ENCODE results near the gene RAB40C. TPM values are rescaled to one million over a fixed set of nuclear protein-coding genes. Genes with fewer than 3 reads are reported as not detected.

Gene RAB40C
- total RNA-seq, 2 donors from 2014 or later, result 15.0 to 15.3 TPM

GRCh38 chr16:645852-646678 lies 56.2 kb downstream of the RAB40C start:
- H3K4me1 Mint-ChIP-seq (ENCODE audit: low read depth), result peaks cover 22% of the 10 kb centered on the region
- no peak overlapping the region for H3K4me3 Mint-ChIP-seq
- no peaks in the 10 kb centered on the region for H3K27me3 Mint-ChIP-seq (ENCODE audit: low read depth)
- no peaks in the 10 kb centered on the region for H3K36me3 Mint-ChIP-seq (ENCODE audit: insufficient read depth in 2 of 2)
- DNase-seq (no peak), ATAC-seq (replicated peaks in 1 of 2) (no peak)
- no peaks in the 10 kb centered on the region for H3K9me3 Mint-ChIP-seq
- no peak overlapping the region for H3K27ac Mint-ChIP-seq

GRCh38 chr16:646679-647172 lies 56.9 kb downstream of the RAB40C start:
- Mint-ChIP-seq H3K9me3 (no peaks in the 10 kb centered on the region), H3K27me3 (ENCODE audit: low read depth) (no peaks in the 10 kb centered on the region), H3K36me3 (ENCODE audit: insufficient read depth in 2 of 2) (no peaks in the 10 kb centered on the region), H3K27ac (no peak overlapping the region), H3K4me3 (no peak overlapping the region), H3K4me1 (ENCODE audit: low read depth) (peaks cover 22% of the 10 kb centered on the region)
- no peak for ATAC-seq (replicated peaks in 1 of 2)
- no peak for DNase-seq

GRCh38 chr16:647173-647902 lies 57.5 kb downstream of the RAB40C start:
- Mint-ChIP-seq H3K4me1 (ENCODE audit: low read depth) (peaks cover 22% of the 10 kb centered on the region), H3K27me3 (ENCODE audit: low read depth) (no peaks in the 10 kb centered on the region), H3K27ac (no peak overlapping the region), H3K4me3 (no peak overlapping the region), H3K36me3 (ENCODE audit: insufficient read depth in 2 of 2) (no peaks in the 10 kb centered on the region), H3K9me3 (no peaks in the 10 kb centered on the region)
- DNase-seq (no peak), ATAC-seq (replicated peaks in 1 of 2) (no peak)

GRCh38 chr16:648071-648780 lies 58.4 kb downstream of the RAB40C start:
- H3K4me1 Mint-ChIP-seq (ENCODE audit: low read depth), result peaks cover 17% of the 10 kb centered on the region
- peak; percentile 55 to 61 for DNase-seq
- H3K9me3 Mint-ChIP-seq, result no peaks in the 10 kb centered on the region
- no peaks in the 10 kb centered on the region for H3K27me3 Mint-ChIP-seq (ENCODE audit: low read depth)
- no peak overlapping the region for H3K27ac Mint-ChIP-seq
- H3K4me3 Mint-ChIP-seq, result peak overlapping the region; percentile 82 to 88
- H3K36me3 Mint-ChIP-seq (ENCODE audit: insufficient read depth in 2 of 2), result no peaks in the 10 kb centered on the region
- peak in 1 of 2 donors; percentile 24 for ATAC-seq (replicated peaks in 1 of 2)

- ATAC-seq (replicated peaks in 1 of 2) (peak; percentile 95 to 96), DNase-seq (peak; percentile 92 to 96)
- H3K36me3 Mint-ChIP-seq (ENCODE audit: insufficient read depth in 2 of 2), result no peaks in the 10 kb centered on the region
- peak within 1 kb of the TSS; percentile 84 to 88 for H3K4me3 Mint-ChIP-seq
- no peak within 1 kb of the TSS for H3K27ac Mint-ChIP-seq
- no peaks in the 10 kb centered on the region for H3K27me3 Mint-ChIP-seq (ENCODE audit: low read depth)
- H3K4me1 Mint-ChIP-seq (ENCODE audit: low read depth), result peaks cover 10% of the 10 kb centered on the region
- H3K9me3 Mint-ChIP-seq, result no peaks in the 10 kb centered on the region
Measured at GRCh38 chr16:648781-649589, 59.1 kb downstream of the RAB40C start, which contains the start of gene WDR90. TSS of gene WDR90 (plus strand) at chr16:649365. CDS start at chr16:649417, 52 bp downstream.

DNA sequence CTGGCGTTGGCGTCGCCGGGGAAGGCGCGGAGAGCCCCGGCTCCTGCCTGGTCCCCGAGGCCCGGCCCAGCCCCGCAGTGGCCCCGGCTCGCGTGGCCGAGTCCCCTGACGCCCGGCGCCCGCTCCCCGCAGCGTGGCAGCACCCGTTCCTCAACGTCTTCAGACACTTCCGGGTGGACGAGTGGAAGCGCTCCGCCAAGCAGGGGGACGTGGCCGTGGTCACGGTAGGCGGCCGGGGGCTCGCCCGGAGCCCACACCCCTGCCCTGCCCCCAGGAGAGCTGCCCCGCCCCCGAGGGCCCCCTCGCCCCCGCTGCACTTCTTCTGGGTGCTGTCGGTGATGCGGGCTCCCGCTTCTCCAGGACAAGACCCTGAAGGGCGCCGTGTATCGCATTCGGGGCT lies 59.8 kb downstream of the RAB40C start:
- H3K9me3 Mint-ChIP-seq, result no peaks in the 10 kb centered on the region
- no peaks in the 10 kb centered on the region for H3K27me3 Mint-ChIP-seq (ENCODE audit: low read depth)
- DNase-seq, result peak in 1 of 2 donors; percentile 25
- H3K4me1 Mint-ChIP-seq (ENCODE audit: low read depth), result peaks cover 6% of the 10 kb centered on the region
- H3K4me3 Mint-ChIP-seq, result peak overlapping the region; percentile 78 to 84
- no peaks in the 10 kb centered on the region for H3K36me3 Mint-ChIP-seq (ENCODE audit: insufficient read depth in 2 of 2)
- peak; percentile 26 for ATAC-seq (replicated peaks in 1 of 2)
- no peak overlapping the region for H3K27ac Mint-ChIP-seq

DNA sequence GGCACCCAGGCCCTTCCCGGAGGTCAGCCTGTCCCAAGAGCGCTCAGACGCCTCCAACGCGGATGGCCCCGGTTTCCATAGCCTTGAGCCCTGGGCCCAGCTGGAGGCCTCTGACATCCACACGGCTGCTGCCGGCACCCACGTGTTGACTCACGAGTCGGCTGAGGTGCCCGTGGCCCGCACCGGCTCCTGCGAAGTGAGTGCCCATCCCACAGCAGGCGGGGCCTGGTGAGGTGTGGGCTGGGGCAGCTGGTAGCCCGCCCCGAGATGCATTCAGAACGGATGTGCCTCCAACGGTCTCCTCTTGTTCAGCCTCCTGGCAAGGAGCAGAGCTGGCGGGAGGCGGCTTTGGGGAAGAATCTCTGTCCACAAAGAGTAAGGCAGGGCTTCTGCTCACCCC lies 62.0 kb downstream of the RAB40C start:
- Mint-ChIP-seq H3K36me3 (ENCODE audit: insufficient read depth in 2 of 2) (no peaks in the 10 kb centered on the region), H3K4me1 (ENCODE audit: low read depth) (peaks cover 6% of the 10 kb centered on the region), H3K27ac (no peak overlapping the region), H3K9me3 (no peaks in the 10 kb centered on the region), H3K4me3 (no peak overlapping the region), H3K27me3 (ENCODE audit: low read depth) (no peaks in the 10 kb centered on the region)
- ATAC-seq (replicated peaks in 1 of 2) (no peak), DNase-seq (no peak)

DNA sequence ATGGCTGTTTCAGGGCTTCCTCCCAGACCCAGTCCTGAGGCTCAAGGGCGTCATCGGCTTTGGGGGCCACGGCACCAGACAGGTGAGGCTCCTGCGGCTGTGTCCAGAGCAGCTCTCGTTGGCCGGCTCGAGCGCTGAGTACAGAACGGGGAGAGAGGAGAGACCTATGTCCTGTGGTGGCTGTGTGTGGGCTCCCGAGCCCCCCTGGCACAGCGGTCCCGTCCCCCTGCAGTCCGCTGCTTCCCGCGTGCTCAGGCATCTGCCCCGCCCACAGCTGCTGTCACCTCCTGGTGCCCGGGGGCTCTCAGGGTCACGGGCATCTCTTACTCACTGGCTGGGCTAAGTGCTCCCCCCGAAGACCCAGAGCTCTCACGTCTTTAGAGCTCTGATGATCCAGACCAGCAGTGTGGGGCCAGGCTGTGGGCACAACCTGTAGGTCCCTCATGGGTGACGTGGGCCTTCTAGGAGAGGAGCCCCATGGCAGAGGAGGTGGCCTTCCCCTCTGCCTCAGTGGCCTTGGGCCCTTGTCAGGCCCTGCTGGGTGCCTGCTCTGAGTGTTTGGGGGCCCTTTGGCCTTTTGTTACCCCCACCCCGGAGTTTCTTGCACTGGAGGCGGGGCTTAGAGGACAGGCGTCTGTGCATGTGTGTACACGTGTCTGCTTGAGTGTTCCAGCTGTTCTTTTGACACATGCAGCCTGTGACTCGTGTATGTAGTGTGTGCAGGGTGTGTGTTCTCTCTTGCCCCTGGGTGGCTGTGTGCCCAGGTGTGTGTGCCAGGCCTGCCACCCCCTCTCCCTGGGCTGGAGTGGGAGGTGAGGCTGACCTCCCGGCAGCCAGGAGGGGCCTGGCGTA lies 62.8 kb downstream of the RAB40C start:
- Mint-ChIP-seq H3K9me3 (no peaks in the 10 kb centered on the region), H3K27me3 (ENCODE audit: low read depth) (no peaks in the 10 kb centered on the region), H3K4me3 (no peak overlapping the region), H3K36me3 (ENCODE audit: insufficient read depth in 2 of 2) (no peaks in the 10 kb centered on the region), H3K27ac (no peak overlapping the region), H3K4me1 (ENCODE audit: low read depth) (peaks cover 6% of the 10 kb centered on the region)
- no peak for DNase-seq
- ATAC-seq (replicated peaks in 1 of 2), result no peak

- Mint-ChIP-seq H3K4me3 (no peak overlapping the region), H3K27ac (no peak overlapping the region), H3K27me3 (ENCODE audit: low read depth) (no peaks in the 10 kb centered on the region), H3K4me1 (ENCODE audit: low read depth) (no peaks in the 10 kb centered on the region), H3K36me3 (ENCODE audit: insufficient read depth in 2 of 2) (no peaks in the 10 kb centered on the region), H3K9me3 (no peaks in the 10 kb centered on the region)
- no peak for ATAC-seq (replicated peaks in 1 of 2)
- DNase-seq, result no peak
Measured at GRCh38 chr16:654034-654433, 64.2 kb downstream of the RAB40C start.

GRCh38 chr16:657487-657886 lies 67.6 kb downstream of the RAB40C start:
- Mint-ChIP-seq H3K36me3 (ENCODE audit: insufficient read depth in 2 of 2) (no peaks in the 10 kb centered on the region), H3K4me1 (ENCODE audit: low read depth) (peaks cover 5% of the 10 kb centered on the region), H3K27me3 (ENCODE audit: low read depth) (no peaks in the 10 kb centered on the region), H3K27ac (no peak overlapping the region), H3K4me3 (no peak overlapping the region), H3K9me3 (no peaks in the 10 kb centered on the region)
- no peak for ATAC-seq (replicated peaks in 1 of 2)
- DNase-seq, result no peak

- ATAC-seq (replicated peaks in 1 of 2), result no peak
- H3K27me3 Mint-ChIP-seq (ENCODE audit: low read depth), result no peaks in the 10 kb centered on the region
- no peak overlapping the region for H3K27ac Mint-ChIP-seq
- no peaks in the 10 kb centered on the region for H3K9me3 Mint-ChIP-seq
- H3K4me1 Mint-ChIP-seq (ENCODE audit: low read depth), result peaks cover 5% of the 10 kb centered on the region
- no peak for DNase-seq
- no peak overlapping the region for H3K4me3 Mint-ChIP-seq
- H3K36me3 Mint-ChIP-seq (ENCODE audit: insufficient read depth in 2 of 2), result no peaks in the 10 kb centered on the region
Measured at GRCh38 chr16:658679-659571, 69.1 kb downstream of the RAB40C start.

Data from activated T-cell treated with anti-CD3 and anti-CD28 coated beads, Interleukin-2, amount 50 U/mL, for 72 hours (primary cell).